Retinal pigment epithelial cell (primary cell): ENCODE results near the gene FIZ1.
A peak's percentile ranks its signal among the peaks of the same experiment; 100 is the strongest.

Source experiments
- DNase-seq: peaks from one replicate; pipeline ENCODE4 v3.0.0-alpha.2; 2010; ENCODE audit warnings: low read depth
- H3K4me3 ChIP-seq: 2 replicates; pipeline ENCODE4 v1.5.1; 2011; ENCODE audit warnings: mild to moderate bottlenecking, low read length, control low read depth, moderate library complexity
- TF ChIP-seq, protein P1 (sequence below): conservative IDR thresholded peaks from 2 replicates; pipeline ENCODE4 v1.5.1; 2011; ENCODE audit warnings: low read depth, low read length, control low read depth, inconsistent platforms

FIZ1 gene

DNA sequence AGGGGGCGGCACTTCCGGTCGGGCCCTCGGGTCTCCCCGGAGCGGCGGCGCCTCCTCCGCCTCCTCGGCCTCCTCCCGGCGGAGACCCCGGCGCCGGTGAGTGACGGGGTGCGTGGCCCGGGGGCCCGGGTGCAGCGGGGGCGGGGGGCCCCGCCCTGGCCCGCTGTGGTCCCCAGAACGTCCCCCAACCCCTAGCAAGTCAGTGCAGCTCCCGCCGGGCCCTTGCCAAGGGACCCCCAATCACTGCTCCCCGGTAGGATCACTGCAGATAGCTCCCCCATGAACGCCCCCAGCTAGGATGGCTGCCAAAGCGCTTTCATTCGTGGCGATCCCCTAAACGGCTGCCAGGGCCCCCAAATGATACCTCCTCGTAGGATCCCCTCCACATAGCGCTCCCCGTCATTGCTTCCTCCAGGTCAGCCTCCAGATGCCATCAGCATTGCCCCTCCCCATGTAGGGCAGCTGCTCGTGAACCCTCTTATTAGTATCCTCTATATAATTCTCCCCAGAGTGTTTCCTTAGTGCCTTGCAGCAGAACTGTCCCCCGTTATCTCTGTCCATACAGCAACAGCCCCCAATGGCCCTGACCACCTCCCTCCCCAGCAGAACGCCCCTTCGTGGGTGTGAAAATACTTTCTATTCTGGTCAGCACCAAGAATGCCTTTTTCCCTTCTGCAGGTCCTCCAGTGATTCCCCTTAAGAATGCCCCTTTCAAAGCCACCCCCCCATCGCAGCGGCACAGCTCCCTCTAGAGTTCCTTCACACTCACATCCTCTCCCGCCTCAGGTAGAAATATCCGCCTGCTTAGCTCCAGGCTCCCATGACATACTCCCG is 6.5 kb upstream of the FIZ1 start, which contains the start of gene ZNF865:
ZNF865 (plus strand) TSS at position 11 of the 834 bp plus-strand sequence. CDS start 7,972 bp downstream, outside the sequence.
- TF ChIP-seq, protein P1, sequence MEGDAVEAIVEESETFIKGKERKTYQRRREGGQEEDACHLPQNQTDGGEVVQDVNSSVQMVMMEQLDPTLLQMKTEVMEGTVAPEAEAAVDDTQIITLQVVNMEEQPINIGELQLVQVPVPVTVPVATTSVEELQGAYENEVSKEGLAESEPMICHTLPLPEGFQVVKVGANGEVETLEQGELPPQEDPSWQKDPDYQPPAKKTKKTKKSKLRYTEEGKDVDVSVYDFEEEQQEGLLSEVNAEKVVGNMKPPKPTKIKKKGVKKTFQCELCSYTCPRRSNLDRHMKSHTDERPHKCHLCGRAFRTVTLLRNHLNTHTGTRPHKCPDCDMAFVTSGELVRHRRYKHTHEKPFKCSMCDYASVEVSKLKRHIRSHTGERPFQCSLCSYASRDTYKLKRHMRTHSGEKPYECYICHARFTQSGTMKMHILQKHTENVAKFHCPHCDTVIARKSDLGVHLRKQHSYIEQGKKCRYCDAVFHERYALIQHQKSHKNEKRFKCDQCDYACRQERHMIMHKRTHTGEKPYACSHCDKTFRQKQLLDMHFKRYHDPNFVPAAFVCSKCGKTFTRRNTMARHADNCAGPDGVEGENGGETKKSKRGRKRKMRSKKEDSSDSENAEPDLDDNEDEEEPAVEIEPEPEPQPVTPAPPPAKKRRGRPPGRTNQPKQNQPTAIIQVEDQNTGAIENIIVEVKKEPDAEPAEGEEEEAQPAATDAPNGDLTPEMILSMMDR = peak; percentile 87
- peak; percentile 69 for DNase-seq

DNA sequence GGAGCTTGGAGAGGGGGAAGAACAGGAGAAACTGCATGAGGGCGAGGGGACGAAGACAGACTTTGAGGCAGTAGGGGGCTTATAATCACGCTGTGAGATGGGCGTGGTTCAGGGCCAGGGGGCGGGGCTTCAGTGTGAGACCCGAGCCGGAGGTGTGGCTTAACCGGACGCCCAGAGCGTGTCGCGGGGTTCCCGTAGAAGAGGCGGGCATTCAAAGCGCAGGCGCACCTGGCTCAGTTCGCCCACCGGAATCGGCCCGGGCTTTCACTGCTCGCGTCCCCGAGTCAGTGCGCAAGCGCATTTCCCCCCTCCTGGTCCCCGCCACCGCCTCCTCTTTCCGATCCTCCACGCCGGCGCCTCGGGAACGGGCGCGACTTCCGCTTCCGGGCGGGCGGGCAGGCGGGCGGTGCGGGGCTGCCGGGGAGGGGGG is 5.9 kb upstream of the FIZ1 start:
- no peak for DNase-seq
- peak overlapping the region; percentile 92 for H3K4me3 ChIP-seq
- TF ChIP-seq, protein P1 = no peak

More for the DNA sequence above, 6.5 kb upstream of the FIZ1 start, which contains the start of gene ZNF865:
- H3K4me3 ChIP-seq = peak within 1 kb of the TSS; percentile 92

DNA sequence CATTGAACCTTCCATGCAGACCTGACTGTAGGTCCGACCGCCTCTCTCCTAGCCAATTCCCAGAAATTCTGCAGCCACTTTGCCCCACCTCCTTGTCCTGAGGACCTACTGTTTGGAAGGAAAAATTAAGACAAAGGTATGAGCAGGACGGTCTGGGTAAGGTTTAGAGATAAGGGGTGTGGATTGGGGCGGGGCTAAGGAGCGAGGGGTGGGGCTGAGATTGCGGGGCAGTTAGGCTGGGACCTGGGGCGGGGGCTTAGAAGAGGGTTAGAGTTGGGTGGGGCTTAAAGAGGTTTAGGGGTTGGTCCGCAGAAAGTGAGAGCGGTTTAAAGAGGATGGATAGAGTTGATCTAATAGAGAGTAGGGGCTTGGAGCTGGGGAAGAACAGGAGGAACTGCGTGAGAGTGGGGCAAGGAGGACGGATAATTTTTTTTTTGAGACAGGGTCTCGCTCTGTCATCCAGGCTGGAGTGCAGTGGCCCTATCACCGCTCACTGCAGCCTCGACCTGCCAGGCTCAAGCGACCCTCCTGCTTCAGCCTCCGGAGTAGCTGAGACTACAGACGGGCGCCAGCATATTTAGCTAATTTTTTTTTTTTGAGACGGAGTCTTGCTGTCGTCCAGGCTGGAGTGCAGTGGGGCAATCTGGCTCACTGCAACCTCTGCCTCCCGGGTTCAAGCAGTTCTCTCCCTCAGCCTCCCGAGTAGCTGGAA is 4.4 kb upstream of the FIZ1 start:
- H3K4me3 ChIP-seq = no peak overlapping the region
- no peak for DNase-seq
- TF ChIP-seq, protein P1 = no peak

DNA sequence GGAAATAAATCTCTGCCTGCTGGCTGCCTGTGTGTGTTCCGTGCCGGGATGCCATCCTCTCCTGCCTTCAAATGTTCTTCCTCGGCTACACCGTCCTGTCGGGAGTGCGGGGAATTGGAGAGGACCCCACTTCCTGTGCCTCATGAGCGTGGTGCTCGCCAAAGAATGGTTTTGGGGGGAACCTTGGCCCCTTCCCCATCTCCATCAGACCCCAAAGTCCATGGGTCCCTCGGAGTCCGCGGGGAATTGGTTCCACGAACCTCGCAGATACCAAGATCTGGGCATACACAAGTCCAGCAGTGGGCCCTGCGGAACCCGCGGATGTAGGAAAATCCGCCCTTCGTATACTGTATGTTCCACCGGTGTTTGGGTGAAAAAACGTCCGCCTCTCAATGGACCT is 3.8 kb upstream of the FIZ1 start:
- no peak for DNase-seq
- H3K4me3 ChIP-seq = no peak overlapping the region

DNA sequence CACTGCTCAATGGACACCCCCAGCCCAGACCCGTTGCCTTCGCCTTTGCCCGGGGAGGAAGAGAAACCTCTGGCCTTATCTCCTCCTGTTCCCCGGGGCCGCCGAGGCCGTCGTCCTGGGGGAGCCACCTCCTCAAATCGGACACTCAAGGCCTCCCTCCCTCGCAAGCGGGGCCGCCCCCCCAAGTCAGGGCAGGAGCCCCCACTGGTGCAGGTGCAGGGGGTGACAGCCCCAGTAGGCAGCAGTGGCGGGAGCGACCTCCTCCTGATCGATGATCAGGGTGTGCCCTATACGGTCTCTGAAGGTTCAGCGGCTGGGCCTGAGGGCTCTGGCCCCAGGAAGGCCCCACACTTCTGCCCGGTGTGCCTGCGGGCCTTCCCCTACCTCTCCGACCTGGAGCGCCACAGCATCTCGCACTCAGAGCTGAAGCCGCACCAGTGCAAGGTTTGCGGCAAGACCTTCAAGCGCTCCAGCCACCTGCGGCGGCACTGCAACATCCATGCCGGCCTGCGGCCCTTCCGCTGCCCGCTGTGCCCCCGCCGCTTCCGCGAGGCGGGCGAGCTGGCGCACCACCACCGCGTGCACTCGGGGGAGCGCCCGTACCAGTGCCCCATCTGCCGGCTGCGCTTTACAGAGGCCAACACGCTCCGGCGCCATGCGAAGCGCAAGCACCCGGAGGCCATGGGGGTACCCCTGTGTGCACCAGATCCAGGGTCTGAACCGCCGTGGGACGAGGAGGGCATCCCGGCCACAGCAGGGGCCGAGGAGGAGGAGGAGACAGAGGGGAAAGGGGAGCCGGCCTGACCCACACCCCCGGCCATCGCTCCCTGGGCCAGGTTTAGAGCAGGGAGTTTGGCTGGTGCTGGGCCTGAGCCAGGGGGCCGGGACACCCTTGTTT is 3.0 kb upstream of the FIZ1 start:
- no peak for DNase-seq
- TF ChIP-seq, protein P1 = no peak

More for the DNA sequence above, 3.8 kb upstream of the FIZ1 start:
- TF ChIP-seq, protein P1 = no peak

DNA sequence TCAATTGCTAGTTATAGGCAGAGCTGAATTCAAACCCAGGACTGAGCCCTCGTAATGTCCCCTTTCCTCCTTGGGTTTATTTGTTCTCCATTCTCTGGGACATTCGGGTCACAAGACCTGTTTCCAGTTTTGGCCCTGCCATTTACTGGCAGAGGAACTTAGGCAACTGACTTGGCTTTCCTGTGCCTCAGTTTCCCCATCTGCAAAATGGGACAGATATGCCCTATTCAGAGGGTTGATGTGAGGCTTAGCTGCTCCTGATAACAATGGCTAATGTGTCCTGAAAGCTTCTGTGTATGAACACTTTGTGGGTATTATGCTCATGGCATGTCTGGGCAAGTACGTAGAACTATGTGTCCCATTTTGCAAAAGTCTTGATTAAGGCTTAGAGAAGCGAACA is 1.8 kb upstream of the FIZ1 start:
- TF ChIP-seq, protein P1 = no peak
- peak overlapping the region; percentile 64 for H3K4me3 ChIP-seq
- DNase-seq = no peak

More for the DNA sequence above, 3.0 kb upstream of the FIZ1 start:
- H3K4me3 ChIP-seq = no peak overlapping the region
